Muscle layer of duodenum (tissue), 2 donors: ENCODE measurements around the gene MYL4.
"Not testable (repeated sequence)": the region's sequence is repeated elsewhere in the genome, so short reads cannot be mapped to it uniquely, and the experiment has no call there.

Experiments used
- H3K27ac ChIP-seq: one replicate; pipeline ENCODE4 v1.7.0; 2013; ENCODE audit warnings: mild to moderate bottlenecking, low read length
- H3K27me3 ChIP-seq: one replicate; pipeline ENCODE4 v1.7.0; 2013; ENCODE audit warnings: low read depth, mild to moderate bottlenecking, control low read depth, low read length
- H3K36me3 ChIP-seq, 2 donors: one replicate each; pipeline ENCODE4 v1.7.0; 2013; ENCODE audit warnings: low read length in 2 of 2, control low read depth in 1 of 2, mild to moderate bottlenecking in 1 of 2; ENCODE audit not compliant: insufficient read depth in 2 of 2, control insufficient read depth in 1 of 2
- H3K4me1 ChIP-seq, 2 donors: one replicate each; pipeline ENCODE4 v1.7.0; 2013; ENCODE audit warnings: low read length in 2 of 2, mild to moderate bottlenecking in 2 of 2, control low read depth in 1 of 2, moderate library complexity in 1 of 2; ENCODE audit not compliant: insufficient read depth in 2 of 2, control insufficient read depth in 1 of 2
- H3K4me3 ChIP-seq, 2 donors: one replicate each; pipeline ENCODE4 v1.7.0; 2013; ENCODE audit warnings: low read length in 2 of 2, low read depth in 1 of 2, mild to moderate bottlenecking in 1 of 2
- H3K9me3 ChIP-seq, 2 donors: one replicate each; pipeline ENCODE4 v1.7.0; 2013; ENCODE audit warnings: low read length in 2 of 2, control low read depth in 1 of 2, mild to moderate bottlenecking in 1 of 2; ENCODE audit not compliant: control insufficient read depth in 1 of 2
- donor health status: healthy.

Gene MYL4

GRCh38 chr17:47210779-47211178 lies 1.6 kb downstream of the MYL4 start:
- Histone ChIP-seq H3K36me3 (no peaks in the 10 kb centered on the region), H3K4me3 (no peak overlapping the region), H3K27ac (no peak overlapping the region), H3K4me1 (peaks cover 0 to 2% of the 10 kb centered on the region in 2 donors), H3K27me3 (no peaks in the 10 kb centered on the region), H3K9me3 (no peaks in the 10 kb centered on the region)

GRCh38 chr17:47212458-47212857 lies 3.3 kb downstream of the MYL4 start:
- Histone ChIP-seq H3K4me3 (no peak overlapping the region), H3K9me3 (no peaks in the 10 kb centered on the region), H3K36me3 (no peaks in the 10 kb centered on the region), H3K27me3 (no peaks in the 10 kb centered on the region), H3K27ac (no peak overlapping the region), H3K4me1 (no peaks in the 10 kb centered on the region)

- Histone ChIP-seq H3K9me3 (no peaks in the 10 kb centered on the region), H3K36me3 (no peaks in the 10 kb centered on the region), H3K27ac (no peak overlapping the region), H3K4me1 (no peaks in the 10 kb centered on the region), H3K4me3 (no peak overlapping the region), H3K27me3 (no peaks in the 10 kb centered on the region)
These were observed 4.4 kb downstream of the MYL4 start for GRCh38 chr17:47213540-47213939.

GRCh38 chr17:47214931-47215330 lies 5.8 kb downstream of the MYL4 start:
- H3K27ac ChIP-seq = no peak overlapping the region
- no peaks in the 10 kb centered on the region for H3K9me3 ChIP-seq
- no peaks in the 10 kb centered on the region for H3K27me3 ChIP-seq
- H3K4me1 ChIP-seq = no peaks in the 10 kb centered on the region
- no peak overlapping the region for H3K4me3 ChIP-seq
- no peaks in the 10 kb centered on the region for H3K36me3 ChIP-seq

- not testable (repeated sequence) for H3K27me3 ChIP-seq, H3K4me3 ChIP-seq, H3K27ac ChIP-seq, H3K4me1 ChIP-seq, H3K9me3 ChIP-seq, H3K36me3 ChIP-seq
These were observed 7.7 kb downstream of the MYL4 start for GRCh38 chr17:47216821-47217220.

GRCh38 chr17:47217279-47217678 lies 8.1 kb downstream of the MYL4 start:
- H3K4me3 ChIP-seq, H3K36me3 ChIP-seq, H3K27ac ChIP-seq, H3K27me3 ChIP-seq, H3K9me3 ChIP-seq, H3K4me1 ChIP-seq: not testable (repeated sequence)

- H3K9me3 ChIP-seq = no peaks in the 10 kb centered on the region
- H3K36me3 ChIP-seq = no peaks in the 10 kb centered on the region
These were observed 9.8 kb downstream of the MYL4 start for GRCh38 chr17:47218896-47219430.

GRCh38 chr17:47219621-47220475 lies 10.7 kb downstream of the MYL4 start:
- Histone ChIP-seq H3K27ac (no peak overlapping the region), H3K4me3 (no peak overlapping the region), H3K4me1 (peaks cover 3 to 6% of the 10 kb centered on the region in 2 donors), H3K36me3 (no peaks in the 10 kb centered on the region), H3K27me3 (no peaks in the 10 kb centered on the region), H3K9me3 (no peaks in the 10 kb centered on the region)

More at GRCh38 chr17:47218896-47219430, 9.8 kb downstream of the MYL4 start:
- Histone ChIP-seq H3K27me3 (no peaks in the 10 kb centered on the region), H3K4me3 (no peak overlapping the region), H3K27ac (no peak overlapping the region), H3K4me1 (peaks cover 0 to 3% of the 10 kb centered on the region in 2 donors)

- no peak overlapping the region for H3K27ac ChIP-seq
- H3K9me3 ChIP-seq = no peaks in the 10 kb centered on the region
- no peaks in the 10 kb centered on the region for H3K27me3 ChIP-seq
- H3K4me3 ChIP-seq = no peak overlapping the region
- H3K36me3 ChIP-seq = no peaks in the 10 kb centered on the region
- H3K4me1 ChIP-seq = peaks cover 3 to 12% of the 10 kb centered on the region in 2 donors
These were observed 11.4 kb downstream of the MYL4 start for GRCh38 chr17:47220531-47220999.

- Histone ChIP-seq H3K27ac (no peak overlapping the region), H3K4me1 (peaks cover 3 to 18% of the 10 kb centered on the region in 2 donors), H3K9me3 (no peaks in the 10 kb centered on the region), H3K4me3 (no peak overlapping the region), H3K27me3 (no peaks in the 10 kb centered on the region), H3K36me3 (no peaks in the 10 kb centered on the region)
These were observed 12.0 kb downstream of the MYL4 start for GRCh38 chr17:47221154-47221553.

GRCh38 chr17:47222047-47222446 lies 12.9 kb downstream of the MYL4 start:
- H3K36me3 ChIP-seq = no peaks in the 10 kb centered on the region
- H3K4me1 ChIP-seq = peaks cover 3 to 23% of the 10 kb centered on the region in 2 donors
- no peaks in the 10 kb centered on the region for H3K9me3 ChIP-seq
- H3K27ac ChIP-seq = no peak overlapping the region
- H3K27me3 ChIP-seq = no peaks in the 10 kb centered on the region
- no peak overlapping the region for H3K4me3 ChIP-seq
